NCI-H526 (cell line): ENCODE measurements around the gene ZFAND4.
"Not testable (repeated sequence)": the region's sequence is repeated elsewhere in the genome, so short reads cannot be mapped to it uniquely, and the experiment has no call there.

Source experiments
- DNase-seq, 2 experiments: peaks; one replicate each; lab custom pipeline; 2025; lab: John Stamatoyannopoulos, UW

Gene ZFAND4

GRCh38 chr10:45640941-45641340, 31.6 kb downstream of the ZFAND4 start:
- DNase-seq = no peak

GRCh38 chr10:45640049-45640448, 32.5 kb downstream of the ZFAND4 start:
- no peak for DNase-seq

GRCh38 chr10:45627412-45628048, 45.0 kb downstream of the ZFAND4 start:
- DNase-seq = no peak

GRCh38 chr10:45625879-45626278, 46.7 kb downstream of the ZFAND4 start:
- DNase-seq = no peak

- DNase-seq = no peak
These were observed 47.8 kb downstream of the ZFAND4 start for GRCh38 chr10:45624724-45625123.

GRCh38 chr10:45614869-45615268, 57.7 kb downstream of the ZFAND4 start:
- no peak for DNase-seq

- no peak for DNase-seq
These were observed 59.8 kb downstream of the ZFAND4 start for GRCh38 chr10:45612741-45613140.

GRCh38 chr10:45608052-45608451, 64.5 kb downstream of the ZFAND4 start:
- no peak for DNase-seq

GRCh38 chr10:45607276-45607675, 65.3 kb downstream of the ZFAND4 start:
- no peak for DNase-seq

GRCh38 chr10:45602836-45603235, 69.7 kb downstream of the ZFAND4 start:
- DNase-seq = no peak

- DNase-seq = no peak
These were observed 70.4 kb downstream of the ZFAND4 start for GRCh38 chr10:45602082-45602730.

GRCh38 chr10:45601254-45601930, 71.2 kb downstream of the ZFAND4 start:
- DNase-seq = not testable (repeated sequence)

GRCh38 chr10:45600337-45601253, 72.0 kb downstream of the ZFAND4 start:
- DNase-seq = not testable (repeated sequence)

GRCh38 chr10:45599646-45600045, 72.9 kb downstream of the ZFAND4 start:
- no peak for DNase-seq

- no peak for DNase-seq
These were observed 73.5 kb downstream of the ZFAND4 start for GRCh38 chr10:45599021-45599603.

GRCh38 chr10:45596526-45596925, 76.0 kb downstream of the ZFAND4 start:
- DNase-seq = no peak

- peak; percentile 74 to 92 for DNase-seq
These were observed 78.1 kb downstream of the ZFAND4 start for GRCh38 chr10:45594276-45595157.

- no peak for DNase-seq
These were observed 78.7 kb downstream of the ZFAND4 start for GRCh38 chr10:45593938-45594275.

GRCh38 chr10:45592926-45593325, 79.6 kb downstream of the ZFAND4 start:
- no peak for DNase-seq

GRCh38 chr10:45592432-45592831, 80.1 kb downstream of the ZFAND4 start:
- DNase-seq = no peak

GRCh38 chr10:45591280-45591679, 81.3 kb downstream of the ZFAND4 start:
- DNase-seq = no peak
